Fibroblast of lung (primary cell): ENCODE measurements around the gene KNG1. TPM values are rescaled to one million over a fixed set of nuclear protein-coding genes. Genes with fewer than 3 reads are reported as not detected.

ENCODE experiments used
- DNase-seq, 2 donors: peaks; one replicate each; pipeline versions ENCODE4 v3.0.0 to v3.0.0-alpha.2; 2010; ENCODE audit warnings: low read depth in 2 of 2
- H2AFZ ChIP-seq: 2 replicates; pipeline ENCODE4 v1.5.1; 2012; ENCODE audit warnings: low read length, control low read depth, inconsistent platforms
- H3K27ac ChIP-seq: 2 replicates; pipeline ENCODE4 v1.5.1; 2011; ENCODE audit warnings: low read length, control low read depth; ENCODE audit not compliant: insufficient read depth
- H3K27me3 ChIP-seq: 2 replicates; pipeline ENCODE4 v1.5.1; 2011; ENCODE audit warnings: mild to moderate bottlenecking, low read length; ENCODE audit not compliant: control insufficient read depth, insufficient read depth
- H3K36me3 ChIP-seq: 2 replicates; pipeline ENCODE4 v1.5.1; 2011; ENCODE audit warnings: low read length; ENCODE audit not compliant: control insufficient read depth, insufficient read depth
- H3K4me1 ChIP-seq: 2 replicates; pipeline ENCODE4 v1.5.1; 2011; ENCODE audit warnings: low read length; ENCODE audit not compliant: control insufficient read depth, insufficient read depth; ENCODE audit errors: extremely low read depth
- H3K4me2 ChIP-seq: 2 replicates; pipeline ENCODE4 v1.5.1; 2011; ENCODE audit warnings: low read length, control low read depth; ENCODE audit not compliant: insufficient read depth; ENCODE audit errors: extremely low read depth
- H3K4me3 ChIP-seq, 4 experiments: fragments of 200-600 bp in 1 of 4; sonication (generic) in 1 of 4; replicated peaks in 1 of 4; 2 replicates each; pipeline ENCODE4 v1.5.1; 2011 to 2016; ENCODE audit warnings: low read length in 4 of 4, low read depth in 3 of 4, mild to moderate bottlenecking in 3 of 4, control low read depth in 2 of 4, inconsistent platforms in 1 of 4, mixed read lengths in 1 of 4; ENCODE audit not compliant: insufficient read depth in 1 of 4; ENCODE audit errors: control extremely low read depth in 1 of 4
- H3K79me2 ChIP-seq: 2 replicates; pipeline ENCODE4 v1.5.1; 2012; ENCODE audit warnings: mild to moderate bottlenecking, low read length, inconsistent platforms; ENCODE audit not compliant: control insufficient read depth, insufficient read depth
- H3K9ac ChIP-seq: 2 replicates; pipeline ENCODE4 v1.5.1; 2011; ENCODE audit warnings: mild to moderate bottlenecking, low read length, control low read depth; ENCODE audit not compliant: insufficient read depth
- H3K9me3 ChIP-seq: 2 replicates; pipeline ENCODE4 v1.5.1; 2012; ENCODE audit warnings: low read depth, low read length; ENCODE audit not compliant: control insufficient read depth, insufficient read depth
- H4K20me1 ChIP-seq: 2 replicates; pipeline ENCODE4 v1.5.1; 2011; ENCODE audit warnings: low read length; ENCODE audit not compliant: control insufficient read depth, insufficient read depth; ENCODE audit errors: extremely low read depth
- EZH2 ChIP-seq: IDR thresholded peaks from 2 replicates; pipeline ENCODE4 v1.5.1; 2012; ENCODE audit warnings: low read length, control low read depth, mild to moderate bottlenecking; ENCODE audit errors: missing control alignments
- polyA plus RNA-seq, 2 donors: library from polyadenylated mRNA; depleted of rRNA in 1 of 2; stranded (reverse) in 1 of 2; unstranded in 1 of 2; fragments of >200 nt; gene quantifications; 2 replicates each; pipeline ENCODE4 v1.2.1, GENCODE V29; 2011 to 2012; ENCODE audit warnings: missing spikeins in 1 of 2
- total RNA-seq: library from RNA; depleted of rRNA; stranded (reverse); fragments of >200 nt; gene quantifications from 2 replicates; pipeline ENCODE4 v1.2.1, GENCODE V29; 2014
- TF ChIP-seq, protein P1 (sequence below), 2 donors: IDR thresholded peaks in 1 of 2; conservative IDR thresholded peaks in 1 of 2; 1 replicate in 1 of 2; 2 replicates in 1 of 2; pipeline ENCODE4 v1.5.1; 2011 to 2012; ENCODE audit warnings: low read length in 2 of 2, control low read depth in 1 of 2, inconsistent platforms in 1 of 2, low read depth in 1 of 2, mild to moderate bottlenecking in 1 of 2

Gene KNG1
- total and polyA plus RNA-seq, 2 donors (not counting 1 experiment from before 2014, with no cell fraction given): not detected

DNA sequence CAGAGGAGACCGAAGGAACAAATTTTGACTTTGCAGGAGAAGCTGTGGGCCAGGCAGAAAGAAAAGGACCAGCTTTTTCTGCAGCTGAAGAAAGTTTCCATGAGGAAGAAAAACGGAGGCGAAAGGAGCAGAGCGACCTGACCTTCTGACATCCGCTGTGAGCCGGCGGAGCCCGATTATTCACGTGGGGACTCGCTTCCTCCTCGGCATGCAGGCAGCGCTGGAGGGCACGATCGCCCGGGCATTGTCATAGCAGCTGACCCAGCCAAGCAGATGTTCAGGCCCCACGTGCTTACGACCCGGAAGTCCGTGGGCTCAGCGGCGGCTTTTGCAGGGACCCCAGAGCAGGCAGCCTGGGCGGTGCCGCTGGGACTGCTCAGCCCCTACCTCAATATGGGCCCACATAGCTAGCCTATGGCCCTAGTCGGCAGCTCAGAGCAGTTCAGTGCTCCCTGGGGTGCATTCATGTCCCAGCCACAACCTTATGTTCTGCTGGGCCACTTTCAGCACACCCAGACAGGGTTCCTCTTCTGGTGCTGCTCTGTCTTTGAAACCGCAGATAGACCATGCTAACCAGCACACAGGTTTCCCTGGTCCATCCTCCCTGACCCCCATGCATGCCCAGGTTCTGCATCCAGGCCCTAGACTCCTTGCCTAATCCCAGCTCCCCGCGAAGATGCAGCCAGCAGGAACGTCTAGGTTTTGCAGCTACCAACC is 55.7 kb downstream of the KNG1 start:
- Histone ChIP-seq H3K27me3 (no peaks in the 10 kb centered on the region), H3K4me1 (no peaks in the 10 kb centered on the region), H3K4me3 (peak overlapping the region; percentile 13 to 56 (median 40)), H3K27ac (no peak overlapping the region), H2AFZ (peak overlapping the region; percentile 85), H3K9me3 (no peaks in the 10 kb centered on the region), H3K36me3 (no peaks in the 10 kb centered on the region), H3K79me2 (no peaks in the 10 kb centered on the region), H3K9ac (no peak overlapping the region), H4K20me1 (no peaks in the 10 kb centered on the region), H3K4me2 (peak overlapping the region; percentile 72)
- peak in 1 of 2 donors; percentile 35 for DNase-seq
- TF ChIP-seq, protein P1, sequence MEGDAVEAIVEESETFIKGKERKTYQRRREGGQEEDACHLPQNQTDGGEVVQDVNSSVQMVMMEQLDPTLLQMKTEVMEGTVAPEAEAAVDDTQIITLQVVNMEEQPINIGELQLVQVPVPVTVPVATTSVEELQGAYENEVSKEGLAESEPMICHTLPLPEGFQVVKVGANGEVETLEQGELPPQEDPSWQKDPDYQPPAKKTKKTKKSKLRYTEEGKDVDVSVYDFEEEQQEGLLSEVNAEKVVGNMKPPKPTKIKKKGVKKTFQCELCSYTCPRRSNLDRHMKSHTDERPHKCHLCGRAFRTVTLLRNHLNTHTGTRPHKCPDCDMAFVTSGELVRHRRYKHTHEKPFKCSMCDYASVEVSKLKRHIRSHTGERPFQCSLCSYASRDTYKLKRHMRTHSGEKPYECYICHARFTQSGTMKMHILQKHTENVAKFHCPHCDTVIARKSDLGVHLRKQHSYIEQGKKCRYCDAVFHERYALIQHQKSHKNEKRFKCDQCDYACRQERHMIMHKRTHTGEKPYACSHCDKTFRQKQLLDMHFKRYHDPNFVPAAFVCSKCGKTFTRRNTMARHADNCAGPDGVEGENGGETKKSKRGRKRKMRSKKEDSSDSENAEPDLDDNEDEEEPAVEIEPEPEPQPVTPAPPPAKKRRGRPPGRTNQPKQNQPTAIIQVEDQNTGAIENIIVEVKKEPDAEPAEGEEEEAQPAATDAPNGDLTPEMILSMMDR (conservative IDR thresholded peaks at IDR 0.05 in 1 of 2, IDR thresholded peaks at IDR 0.05 in 1 of 2; ENCODE audit: low read depth in 1 of 2, low read length in 2 of 2): no peak
- TF ChIP-seq EZH2: no peak

DNA sequence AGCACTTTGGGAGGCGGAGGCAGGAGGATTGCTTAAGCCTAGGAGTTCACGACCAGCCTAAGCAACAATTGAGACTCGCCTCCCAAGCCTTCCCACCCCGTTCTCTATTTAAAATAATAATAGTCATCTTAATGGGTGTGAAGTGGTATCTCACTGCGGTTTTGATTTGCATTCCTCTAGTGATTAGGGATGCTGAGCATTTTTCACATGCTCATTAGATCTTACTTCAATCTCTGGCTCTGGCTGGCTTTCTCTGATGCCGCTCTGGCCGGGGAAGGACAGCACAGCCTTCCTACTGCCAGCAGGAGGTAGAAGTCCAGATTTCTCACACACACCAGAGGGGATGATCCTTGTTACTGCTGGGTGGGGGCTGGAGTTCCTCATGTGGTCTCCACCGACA is 58.8 kb downstream of the KNG1 start:
- no peaks in the 10 kb centered on the region for H4K20me1 ChIP-seq
- no peak overlapping the region for H3K9ac ChIP-seq
- no peak overlapping the region for H2AFZ ChIP-seq
- no peaks in the 10 kb centered on the region for H3K27me3 ChIP-seq
- TF ChIP-seq EZH2: no peak
- TF ChIP-seq, protein P1 (conservative IDR thresholded peaks at IDR 0.05 in 1 of 2, IDR thresholded peaks at IDR 0.05 in 1 of 2; ENCODE audit: low read depth in 1 of 2, low read length in 2 of 2): no peak
- H3K4me3 ChIP-seq: no peak overlapping the region
- DNase-seq: peak in 1 of 2 donors; percentile 48
- no peaks in the 10 kb centered on the region for H3K4me1 ChIP-seq
- no peaks in the 10 kb centered on the region for H3K79me2 ChIP-seq
- no peak overlapping the region for H3K27ac ChIP-seq
- no peaks in the 10 kb centered on the region for H3K9me3 ChIP-seq
- no peaks in the 10 kb centered on the region for H3K36me3 ChIP-seq
- no peak overlapping the region for H3K4me2 ChIP-seq

DNA sequence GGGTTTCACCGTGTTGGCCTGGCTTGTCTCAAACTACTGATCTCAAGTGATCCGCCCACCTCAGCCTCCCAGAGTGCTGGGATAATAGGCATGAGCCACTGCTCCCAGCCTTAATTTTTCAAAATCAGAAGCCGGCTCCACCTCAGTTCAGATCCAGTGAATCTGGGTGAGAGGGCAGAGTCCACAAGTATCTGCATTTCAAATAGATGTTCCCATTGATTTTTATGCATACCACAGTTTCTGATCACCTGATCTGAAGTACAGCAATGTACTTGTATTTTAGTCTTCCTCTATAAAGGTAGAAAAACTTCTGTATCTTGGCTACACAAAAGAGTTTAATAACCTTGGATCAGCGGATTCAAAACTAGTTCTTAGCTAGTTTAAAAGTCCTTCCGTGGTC is 62.0 kb downstream of the KNG1 start:
- no peak for DNase-seq
- peaks cover 2% of the 10 kb centered on the region for H3K36me3 ChIP-seq
- H3K4me3 ChIP-seq: no peak overlapping the region
- no peak overlapping the region for H3K4me2 ChIP-seq
- no peaks in the 10 kb centered on the region for H3K27me3 ChIP-seq
- no peak overlapping the region for H3K9ac ChIP-seq
- H3K27ac ChIP-seq: no peak overlapping the region
- TF ChIP-seq EZH2: no peak
- TF ChIP-seq, protein P1 (conservative IDR thresholded peaks at IDR 0.05 in 1 of 2, IDR thresholded peaks at IDR 0.05 in 1 of 2; ENCODE audit: low read depth in 1 of 2, low read length in 2 of 2): no peak
- H2AFZ ChIP-seq: no peak overlapping the region
- peaks cover 1% of the 10 kb centered on the region for H4K20me1 ChIP-seq
- H3K9me3 ChIP-seq: no peaks in the 10 kb centered on the region
- H3K4me1 ChIP-seq: no peaks in the 10 kb centered on the region
- peaks cover 8% of the 10 kb centered on the region for H3K79me2 ChIP-seq
